Keratinocyte (primary cell): Measurements from ENCODE around the gene PCDH9. TPM values are rescaled to one million over a fixed set of nuclear protein-coding genes. Genes with fewer than 3 reads are reported as not detected.

Source experiments
- DNase-seq: peaks from one replicate; pipeline ENCODE4 v3.0.0-alpha.2; 2011; ENCODE audit warnings: low read depth, missing footprints, low spot score
- FAIRE-seq: peaks from 2 replicates; lab custom pipeline; 2011; peaks lifted over from hg19 to GRCh38; lab: Jason Lieb, UNC
- H2AFZ ChIP-seq: 2 replicates; pipeline ENCODE4 v1.6.0; 2012; ENCODE audit warnings: low read length, control low read depth, inconsistent platforms; ENCODE audit not compliant: control insufficient read depth
- H3K27ac ChIP-seq: 2 replicates; pipeline ENCODE4 v1.5.1; 2011; ENCODE audit warnings: low read length; ENCODE audit not compliant: control insufficient read depth, insufficient read depth
- H3K27me3 ChIP-seq: 3 replicates; pipeline ENCODE4 v1.6.0; 2011; ENCODE audit warnings: low read length; ENCODE audit not compliant: control insufficient read depth, insufficient read depth; ENCODE audit errors: extremely low read depth
- H3K36me3 ChIP-seq, 2 experiments: 2 replicates in 1 of 2; 3 replicates in 1 of 2; pipeline ENCODE4 v1.5.1; 2011; ENCODE audit warnings: low read length in 2 of 2, mild to moderate bottlenecking in 1 of 2; ENCODE audit not compliant: control insufficient read depth in 2 of 2, insufficient read depth in 2 of 2; ENCODE audit errors: extremely low read depth in 1 of 2
- H3K4me1 ChIP-seq: 3 replicates; pipeline ENCODE4 v1.5.1; 2011; ENCODE audit warnings: low read length; ENCODE audit not compliant: control insufficient read depth, insufficient read depth; ENCODE audit errors: extremely low read depth
- H3K4me2 ChIP-seq: 3 replicates; pipeline ENCODE4 v1.6.0; 2011; ENCODE audit warnings: low read depth, low read length; ENCODE audit not compliant: control insufficient read depth, insufficient read depth; ENCODE audit errors: extremely low read depth
- H3K4me3 ChIP-seq, 3 experiments: fragments of 200-600 bp in 1 of 3; sonication (generic) in 1 of 3; 2 replicates in 2 of 3; 3 replicates in 1 of 3; pipeline ENCODE4 v1.5.1; 2011 to 2016; ENCODE audit warnings: low read length in 3 of 3, mild to moderate bottlenecking in 3 of 3, control low read depth in 2 of 3, inconsistent platforms in 1 of 3, low read depth in 1 of 3, mixed read lengths in 1 of 3, mixed run types in 1 of 3, moderate library complexity in 1 of 3; ENCODE audit not compliant: control insufficient read depth in 2 of 3, insufficient read depth in 2 of 3; ENCODE audit errors: extremely low read depth in 1 of 3
- H3K79me2 ChIP-seq: 2 replicates; pipeline ENCODE4 v1.6.0; 2012; ENCODE audit warnings: low read length; ENCODE audit not compliant: control insufficient read depth, insufficient read depth
- H3K9ac ChIP-seq: 3 replicates; pipeline ENCODE4 v1.6.0; 2011; ENCODE audit warnings: low read length; ENCODE audit not compliant: control insufficient read depth, insufficient read depth; ENCODE audit errors: extremely low read depth
- H3K9me1 ChIP-seq: 3 replicates; pipeline ENCODE4 v1.6.0; 2011; ENCODE audit warnings: low read length; ENCODE audit not compliant: control insufficient read depth, insufficient read depth; ENCODE audit errors: extremely low read depth
- H3K9me3 ChIP-seq: 2 replicates; pipeline ENCODE4 v1.5.1; 2012; ENCODE audit warnings: low read depth, low read length; ENCODE audit not compliant: control insufficient read depth
- H4K20me1 ChIP-seq: 3 replicates; pipeline ENCODE4 v1.6.0; 2011; ENCODE audit warnings: low read length; ENCODE audit not compliant: control insufficient read depth, insufficient read depth; ENCODE audit errors: extremely low read depth
- CTCF ChIP-seq, 3 experiments: IDR thresholded peaks in 1 of 3; conservative IDR thresholded peaks in 1 of 3; optimal IDR thresholded peaks in 1 of 3; 2 replicates in 2 of 3; 3 replicates in 1 of 3; pipeline versions ENCODE3 to v1.5.1; 2011; ENCODE audit warnings: low read length in 3 of 3, mild to moderate bottlenecking in 3 of 3, moderate library complexity in 2 of 3, control low read depth in 1 of 3, inconsistent platforms in 1 of 3; ENCODE audit not compliant: insufficient read depth in 2 of 3; ENCODE audit errors: extremely low read depth in 1 of 3
- EZH2 ChIP-seq: IDR thresholded peaks from one replicate; pipeline ENCODE4 v1.6.1; 2012; ENCODE audit warnings: inconsistent platforms, mild to moderate bottlenecking, low read length, moderate library complexity
- dilution Hi-C: fragments of 300-500 bp; cut with MboI; formaldehyde crosslinking; loops from one replicate; pipeline ENCODE4 v1.7.0; 2020; ENCODE audit warnings: low sequenced_read_pairs; ENCODE audit not compliant: extremely low pct_ligation_motif_present
- polyA plus RNA-seq, 5 experiments: library from polyadenylated mRNA; depleted of rRNA in 3 of 5; stranded (reverse) in 3 of 5; stranded (forward) in 1 of 5; unstranded in 1 of 5; fragments of >200 nt; gene quantifications; 1 replicate in 1 of 5; 2 replicates in 3 of 5; 3 replicates in 1 of 5; pipeline versions ENCODE4 v1.2.1 to v1.2.3, GENCODE V29; 2011 to 2012; ENCODE audit warnings: missing spikeins in 2 of 5, low read depth in 1 of 5, low replicate concordance in 1 of 5

Gene PCDH9
- polyA plus RNA-seq, 1 donor (not counting 4 experiments of a cell fraction or from before 2014, with no cell fraction given) = 0.21 TPM

DNA sequence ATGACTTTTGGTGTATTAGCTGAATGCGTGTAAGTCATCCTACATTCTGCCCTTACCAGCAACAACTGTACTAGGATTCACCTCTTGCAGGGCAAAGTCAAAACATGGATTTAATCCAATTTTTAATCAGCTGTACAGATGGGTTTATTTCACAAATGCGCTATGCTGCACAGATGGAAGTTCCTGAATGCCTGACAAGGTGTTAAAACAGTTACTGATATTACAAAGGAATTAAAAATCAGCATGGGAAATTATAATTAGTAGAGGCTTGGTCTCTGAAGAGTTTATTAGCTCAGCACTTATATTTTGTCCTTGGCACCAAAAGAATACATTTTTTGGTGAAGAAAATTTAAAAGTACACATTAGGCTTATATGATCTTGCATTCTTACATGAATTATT is 448.9 kb downstream of the PCDH9 start:
- H3K36me3 ChIP-seq = no peaks in the 10 kb centered on the region
- no peaks in the 10 kb centered on the region for H4K20me1 ChIP-seq
- no peaks in the 10 kb centered on the region for H3K9me3 ChIP-seq
- DNase-seq = no peak
- FAIRE-seq = no peak
- H3K27ac ChIP-seq = no peak overlapping the region
- H3K4me2 ChIP-seq = no peak overlapping the region
- dilution Hi-C loops = no loop called here
- no peak overlapping the region for H3K9ac ChIP-seq
- no peak overlapping the region for H3K4me3 ChIP-seq
- H3K4me1 ChIP-seq = no peaks in the 10 kb centered on the region
- H3K9me1 ChIP-seq = no peaks in the 10 kb centered on the region
- TF ChIP-seq EZH2 = no peak
- no peak for TF ChIP-seq CTCF (optimal IDR thresholded peaks at IDR 0.05 in 1 of 3, IDR thresholded peaks at IDR 0.05 in 1 of 3, conservative IDR thresholded peaks at IDR 0.05 in 1 of 3; ENCODE audit: extremely low read depth in 1 of 3, insufficient read depth in 2 of 3, low read length in 3 of 3)
- H2AFZ ChIP-seq = no peak overlapping the region
- H3K79me2 ChIP-seq = no peaks in the 10 kb centered on the region
- H3K27me3 ChIP-seq = no peaks in the 10 kb centered on the region

DNA sequence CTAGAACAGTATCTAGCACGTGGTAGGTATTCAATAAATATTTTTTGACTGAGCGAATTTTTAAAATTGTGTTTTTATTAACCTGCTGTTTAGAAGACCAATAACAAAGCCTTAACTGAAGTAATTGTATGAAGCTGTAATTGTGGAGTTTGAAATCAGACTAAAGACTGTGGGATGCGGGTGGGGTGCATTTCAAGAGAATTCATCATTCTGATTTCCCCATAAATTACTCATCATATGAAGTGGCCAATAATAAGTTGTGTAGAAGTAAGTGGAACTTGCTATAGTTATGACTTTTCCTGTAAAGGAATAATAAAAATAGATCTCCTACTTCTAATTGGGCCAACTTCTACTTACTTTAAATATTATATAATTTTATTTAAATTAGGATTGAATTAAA is 449.3 kb downstream of the PCDH9 start:
- Histone ChIP-seq H4K20me1 (no peaks in the 10 kb centered on the region), H3K9me1 (no peaks in the 10 kb centered on the region), H3K9ac (no peak overlapping the region), H3K4me2 (no peak overlapping the region), H3K79me2 (no peaks in the 10 kb centered on the region), H3K9me3 (no peaks in the 10 kb centered on the region), H3K27me3 (no peaks in the 10 kb centered on the region), H3K4me1 (no peaks in the 10 kb centered on the region), H2AFZ (no peak overlapping the region), H3K27ac (no peak overlapping the region), H3K4me3 (no peak overlapping the region), H3K36me3 (no peaks in the 10 kb centered on the region)
- dilution Hi-C loops = no loop called here
- TF ChIP-seq EZH2 = no peak
- no peak for TF ChIP-seq CTCF (optimal IDR thresholded peaks at IDR 0.05 in 1 of 3, IDR thresholded peaks at IDR 0.05 in 1 of 3, conservative IDR thresholded peaks at IDR 0.05 in 1 of 3; ENCODE audit: extremely low read depth in 1 of 3, insufficient read depth in 2 of 3, low read length in 3 of 3)
- FAIRE-seq (no peak), DNase-seq (no peak)
